Liver (tissue), 9 donors: ENCODE measurements around the gene EXOC5. TPM values are rescaled to one million over a fixed set of nuclear protein-coding genes. Genes with fewer than 3 reads are reported as not detected.

Source experiments
- DNase-seq: peaks from one replicate; pipeline ENCODE4 v3.0.0-alpha.2; 2017; ENCODE audit warnings: low spot score
- H3K27ac ChIP-seq, 2 donors: one replicate each; pipeline ENCODE4 v1.7.0; 2013; ENCODE audit warnings: inconsistent platforms in 2 of 2, low read length in 2 of 2, control low read depth in 1 of 2, low read depth in 1 of 2, mild to moderate bottlenecking in 1 of 2
- H3K27me3 ChIP-seq, 4 donors: one replicate each; pipeline versions ENCODE4 v1.6.1 to v1.7.0; 2013; ENCODE audit warnings: low read length in 3 of 4, inconsistent platforms in 1 of 4, mild to moderate bottlenecking in 1 of 4, moderate library complexity in 1 of 4; ENCODE audit not compliant: control insufficient read depth in 4 of 4, insufficient read depth in 4 of 4
- H3K36me3 ChIP-seq, 4 donors: one replicate each; pipeline versions ENCODE4 v1.6.1 to v1.7.0; 2013; ENCODE audit warnings: low read length in 3 of 4, mild to moderate bottlenecking in 3 of 4, low read depth in 1 of 4, moderate library complexity in 1 of 4; ENCODE audit not compliant: control insufficient read depth in 4 of 4, insufficient read depth in 3 of 4
- H3K4me1 ChIP-seq, 4 donors: one replicate each; pipeline versions ENCODE4 v1.6.1 to v1.7.0; 2013; ENCODE audit warnings: low read length in 3 of 4, mild to moderate bottlenecking in 3 of 4, moderate library complexity in 1 of 4; ENCODE audit not compliant: control insufficient read depth in 4 of 4, insufficient read depth in 4 of 4
- H3K4me3 ChIP-seq, 3 donors: one replicate each; pipeline versions ENCODE4 v1.6.1 to v1.7.0; 2013; ENCODE audit warnings: low read length in 3 of 3, control low read depth in 1 of 3, low read depth in 1 of 3, mild to moderate bottlenecking in 1 of 3
- H3K9ac ChIP-seq, 2 donors: one replicate each; pipeline ENCODE4 v1.7.0; 2013; ENCODE audit warnings: low read length in 2 of 2, mild to moderate bottlenecking in 2 of 2, moderate library complexity in 2 of 2, control low read depth in 1 of 2, low read depth in 1 of 2
- H3K9me3 ChIP-seq, 4 donors: one replicate each; pipeline versions ENCODE4 v1.6.1 to v1.7.0; 2013; ENCODE audit warnings: low read length in 3 of 4; ENCODE audit not compliant: control insufficient read depth in 4 of 4
- ATF3 ChIP-seq: IDR thresholded peaks from 2 replicates; pipeline ENCODE4 v1.6.1; 2016; ENCODE audit warnings: antibody characterized with exemption
- CTCF ChIP-seq: fragments of 150-350 bp; IDR thresholded peaks from 2 replicates; pipeline ENCODE4 v1.5.1; 2017; ENCODE audit warnings: improper control_type of control experiment, low read depth, low read length; ENCODE audit not compliant: missing input control
- FOXA1 ChIP-seq: IDR thresholded peaks from 2 replicates; pipeline ENCODE4 v1.6.1; 2016; ENCODE audit warnings: antibody characterized with exemption
- HNF4A ChIP-seq, 2 donors: conservative IDR thresholded peaks; 2 replicates each; pipeline ENCODE4 v1.6.1; 2016; ENCODE audit warnings: antibody characterized with exemption in 2 of 2, mild to moderate bottlenecking in 2 of 2
- JUND ChIP-seq, 2 donors: IDR thresholded peaks; 2 replicates each; pipeline ENCODE4 v1.6.1; 2016; ENCODE audit warnings: antibody characterized with exemption in 2 of 2
- NR2F2 ChIP-seq: IDR thresholded peaks from 2 replicates; pipeline ENCODE4 v1.6.1; 2016; ENCODE audit warnings: antibody characterized with exemption
- RAD21 ChIP-seq, 2 donors: IDR thresholded peaks; 2 replicates each; pipeline ENCODE4 v1.6.1; 2016; ENCODE audit warnings: antibody characterized with exemption in 2 of 2, mild to moderate bottlenecking in 2 of 2
- RXRA ChIP-seq, 2 donors: IDR thresholded peaks; 2 replicates each; pipeline ENCODE4 v1.6.1; 2017 to 2018; ENCODE audit warnings: antibody characterized with exemption in 2 of 2, mild to moderate bottlenecking in 1 of 2
- SP1 ChIP-seq: IDR thresholded peaks from 2 replicates; pipeline ENCODE4 v1.6.1; 2018; ENCODE audit warnings: antibody characterized with exemption, mild to moderate bottlenecking
- TAF1 ChIP-seq: conservative IDR thresholded peaks from 2 replicates; pipeline ENCODE4 v1.6.1; 2016; ENCODE audit warnings: antibody characterized with exemption, mild to moderate bottlenecking
- YY1 ChIP-seq: IDR thresholded peaks from 2 replicates; pipeline ENCODE4 v1.6.1; 2016; ENCODE audit warnings: antibody characterized with exemption, mild to moderate bottlenecking
- WGBS: extraction: QIAGEN DNeasy Blood & Tissue Kit; methylation state at CpG from one replicate; pipeline ENCODE4 v1.1.7; 2013; 5-methylcytosine and 5-hydroxymethylcytosine counted together
- polyA plus RNA-seq, 2 donors: library from polyadenylated mRNA; stranded (reverse) in 1 of 2; unstranded in 1 of 2; fragments of 200-250 nt in 1 of 2; fragments of >200 nt in 1 of 2; fragmentation: Nextera tagmentation in 1 of 2; extraction: Ambion mirVana in 1 of 2; gene quantifications; one replicate each; pipeline versions ENCODE4 v1.2.1 to v1.2.3, GENCODE V29; 2013 to 2015
- total RNA-seq, 2 donors: library from RNA; depleted of rRNA; stranded (reverse); fragments of >200 nt; gene quantifications; one replicate each; pipeline ENCODE4 v1.2.3, GENCODE V29; 2014
- TF ChIP-seq, protein P1 (sequence below): IDR thresholded peaks from 2 replicates; pipeline ENCODE4 v1.6.1; 2016; ENCODE audit warnings: antibody characterized with exemption, mild to moderate bottlenecking
- TF ChIP-seq, protein P2 (sequence below): IDR thresholded peaks from 2 replicates; pipeline ENCODE4 v1.6.1; 2016; ENCODE audit warnings: antibody characterized with exemption
- TF ChIP-seq, protein P3 (sequence below): IDR thresholded peaks from 2 replicates; pipeline ENCODE4 v1.6.1; 2016; ENCODE audit warnings: antibody characterized with exemption
- donor health status: healthy.
- donor health status: healthy.
- donor health status: healthy.
- donor health status: healthy.
- donor health status: healthy.

Gene EXOC5
- total and polyA plus RNA-seq, 4 donors: 7.9 to 28.9 (median 20.8) TPM

DNA sequence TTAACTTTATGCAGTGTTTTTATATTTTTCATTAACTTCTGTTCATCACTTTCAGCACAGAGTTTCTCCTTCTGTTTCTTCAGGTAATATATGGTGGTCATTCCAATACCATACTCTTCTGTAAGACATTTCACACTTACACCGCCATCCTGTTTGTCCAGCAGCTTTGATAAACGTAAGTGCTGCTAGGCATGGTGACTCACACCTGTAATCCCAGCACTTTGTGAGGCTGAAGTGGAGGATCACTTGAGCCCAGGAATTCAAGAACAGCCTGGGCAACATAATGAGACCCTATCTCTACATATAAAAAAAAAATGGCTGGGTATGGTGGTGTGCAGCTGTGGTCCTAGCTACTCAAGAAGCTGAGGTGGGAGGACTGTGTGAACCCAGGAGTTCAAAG lies 55.8 kb downstream of the EXOC5 start:
- no peaks in the 10 kb centered on the region for H3K27me3 ChIP-seq
- H3K36me3 ChIP-seq: peaks cover 4 to 44% (median 27%) of the 10 kb centered on the region in 4 donors
- WGBS: 98% methylated on average over 2 of the region's 2 CpGs
- no peak for DNase-seq
- H3K4me1 ChIP-seq: no peaks in the 10 kb centered on the region
- no peak overlapping the region for H3K9ac ChIP-seq
- H3K4me3 ChIP-seq: no peak overlapping the region
- H3K9me3 ChIP-seq: no peaks in the 10 kb centered on the region
- TF ChIP-seq, protein P1, sequence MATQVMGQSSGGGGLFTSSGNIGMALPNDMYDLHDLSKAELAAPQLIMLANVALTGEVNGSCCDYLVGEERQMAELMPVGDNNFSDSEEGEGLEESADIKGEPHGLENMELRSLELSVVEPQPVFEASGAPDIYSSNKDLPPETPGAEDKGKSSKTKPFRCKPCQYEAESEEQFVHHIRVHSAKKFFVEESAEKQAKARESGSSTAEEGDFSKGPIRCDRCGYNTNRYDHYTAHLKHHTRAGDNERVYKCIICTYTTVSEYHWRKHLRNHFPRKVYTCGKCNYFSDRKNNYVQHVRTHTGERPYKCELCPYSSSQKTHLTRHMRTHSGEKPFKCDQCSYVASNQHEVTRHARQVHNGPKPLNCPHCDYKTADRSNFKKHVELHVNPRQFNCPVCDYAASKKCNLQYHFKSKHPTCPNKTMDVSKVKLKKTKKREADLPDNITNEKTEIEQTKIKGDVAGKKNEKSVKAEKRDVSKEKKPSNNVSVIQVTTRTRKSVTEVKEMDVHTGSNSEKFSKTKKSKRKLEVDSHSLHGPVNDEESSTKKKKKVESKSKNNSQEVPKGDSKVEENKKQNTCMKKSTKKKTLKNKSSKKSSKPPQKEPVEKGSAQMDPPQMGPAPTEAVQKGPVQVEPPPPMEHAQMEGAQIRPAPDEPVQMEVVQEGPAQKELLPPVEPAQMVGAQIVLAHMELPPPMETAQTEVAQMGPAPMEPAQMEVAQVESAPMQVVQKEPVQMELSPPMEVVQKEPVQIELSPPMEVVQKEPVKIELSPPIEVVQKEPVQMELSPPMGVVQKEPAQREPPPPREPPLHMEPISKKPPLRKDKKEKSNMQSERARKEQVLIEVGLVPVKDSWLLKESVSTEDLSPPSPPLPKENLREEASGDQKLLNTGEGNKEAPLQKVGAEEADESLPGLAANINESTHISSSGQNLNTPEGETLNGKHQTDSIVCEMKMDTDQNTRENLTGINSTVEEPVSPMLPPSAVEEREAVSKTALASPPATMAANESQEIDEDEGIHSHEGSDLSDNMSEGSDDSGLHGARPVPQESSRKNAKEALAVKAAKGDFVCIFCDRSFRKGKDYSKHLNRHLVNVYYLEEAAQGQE: no peak
- no peak for TF ChIP-seq ATF3
- TF ChIP-seq, protein P2, sequence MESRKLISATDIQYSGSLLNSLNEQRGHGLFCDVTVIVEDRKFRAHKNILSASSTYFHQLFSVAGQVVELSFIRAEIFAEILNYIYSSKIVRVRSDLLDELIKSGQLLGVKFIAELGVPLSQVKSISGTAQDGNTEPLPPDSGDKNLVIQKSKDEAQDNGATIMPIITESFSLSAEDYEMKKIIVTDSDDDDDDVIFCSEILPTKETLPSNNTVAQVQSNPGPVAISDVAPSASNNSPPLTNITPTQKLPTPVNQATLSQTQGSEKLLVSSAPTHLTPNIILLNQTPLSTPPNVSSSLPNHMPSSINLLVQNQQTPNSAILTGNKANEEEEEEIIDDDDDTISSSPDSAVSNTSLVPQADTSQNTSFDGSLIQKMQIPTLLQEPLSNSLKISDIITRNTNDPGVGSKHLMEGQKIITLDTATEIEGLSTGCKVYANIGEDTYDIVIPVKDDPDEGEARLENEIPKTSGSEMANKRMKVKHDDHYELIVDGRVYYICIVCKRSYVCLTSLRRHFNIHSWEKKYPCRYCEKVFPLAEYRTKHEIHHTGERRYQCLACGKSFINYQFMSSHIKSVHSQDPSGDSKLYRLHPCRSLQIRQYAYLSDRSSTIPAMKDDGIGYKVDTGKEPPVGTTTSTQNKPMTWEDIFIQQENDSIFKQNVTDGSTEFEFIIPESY: no peak
- TF ChIP-seq, protein P3, sequence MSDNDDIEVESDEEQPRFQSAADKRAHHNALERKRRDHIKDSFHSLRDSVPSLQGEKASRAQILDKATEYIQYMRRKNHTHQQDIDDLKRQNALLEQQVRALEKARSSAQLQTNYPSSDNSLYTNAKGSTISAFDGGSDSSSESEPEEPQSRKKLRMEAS: no peak
- no peak for TF ChIP-seq TAF1
- TF ChIP-seq RAD21 (IDR thresholded peaks at IDR 0.05): no peak
- no peak overlapping the region for H3K27ac ChIP-seq

- Histone ChIP-seq H3K4me1 (no peaks in the 10 kb centered on the region), H3K4me3 (no peak overlapping the region), H3K27me3 (no peaks in the 10 kb centered on the region), H3K36me3 (peaks cover 4 to 45% (median 18%) of the 10 kb centered on the region in 4 donors), H3K27ac (no peak overlapping the region), H3K9ac (no peak overlapping the region), H3K9me3 (no peaks in the 10 kb centered on the region)
- 90% methylated on average over 4 of the region's 4 CpGs for WGBS
- DNase-seq: no peak
- TF ChIP-seq FOXA1: no peak
These were observed 59.1 kb downstream of the EXOC5 start for GRCh38 chr14:57209561-57209960.

DNA sequence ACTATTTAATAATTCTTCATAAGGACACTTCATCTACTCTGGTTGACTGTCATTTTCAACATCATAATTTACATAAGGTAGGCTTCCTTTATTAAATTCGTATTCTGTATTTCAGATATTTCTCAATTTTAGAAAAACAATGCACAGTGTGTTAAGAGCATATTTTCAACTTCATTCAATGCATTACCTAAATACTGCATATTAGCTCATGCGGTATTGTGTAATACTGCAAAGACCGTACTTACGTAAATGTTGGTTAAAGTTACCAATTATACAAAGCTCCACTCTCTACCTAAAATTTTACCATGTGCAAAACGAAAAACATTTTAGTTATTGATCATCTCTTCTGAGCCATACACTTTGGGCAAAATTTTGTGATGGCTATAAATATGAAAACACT lies 62.8 kb downstream of the EXOC5 start:
- WGBS: 93% methylated on average over 5 of the region's 5 CpGs
- H3K27ac ChIP-seq: no peak overlapping the region
- no peaks in the 10 kb centered on the region for H3K27me3 ChIP-seq
- H3K4me3 ChIP-seq: no peak overlapping the region
- no peaks in the 10 kb centered on the region for H3K9me3 ChIP-seq
- H3K4me1 ChIP-seq: no peaks in the 10 kb centered on the region
- no peak for DNase-seq
- peaks cover 1 to 24% (median 6%) of the 10 kb centered on the region in 4 donors for H3K36me3 ChIP-seq
- no peak overlapping the region for H3K9ac ChIP-seq
- TF ChIP-seq JUND (IDR thresholded peaks at IDR 0.05) (no peak), TAF1 (no peak), YY1 (no peak), NR2F2 (no peak), HNF4A (conservative IDR thresholded peaks at IDR 0.05) (no peak), SP1 (no peak), RAD21 (IDR thresholded peaks at IDR 0.05) (no peak), CTCF (no peak), RXRA (IDR thresholded peaks at IDR 0.05) (no peak)
- TF ChIP-seq, protein P2: no peak
- TF ChIP-seq, protein P1: no peak
